Measurements from ENCODE around the gene C1orf198.

Gene C1orf198

GRCh38 chr1:230891413-230891812 lies 23.1 kb upstream of the C1orf198 start:
- DNase-seq, result peak; percentile 59

DNA sequence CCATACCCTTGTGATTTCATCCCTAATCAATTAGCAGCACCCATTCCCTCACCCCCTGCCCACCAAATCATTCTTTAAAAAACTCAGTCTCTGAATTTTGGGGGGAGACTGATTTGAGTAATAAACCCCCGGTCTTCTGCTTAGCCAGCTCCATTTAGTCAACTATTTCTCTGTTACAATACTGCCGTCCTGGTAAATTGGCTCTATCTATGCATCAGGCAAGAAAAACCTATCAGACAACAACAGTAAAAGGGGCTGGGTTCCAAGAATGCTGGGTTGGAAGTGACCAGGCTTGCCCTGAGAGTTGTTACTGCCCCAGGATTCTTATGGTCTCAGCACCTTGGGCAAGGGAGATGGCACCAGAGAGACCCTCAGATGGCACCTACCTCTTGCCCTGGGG lies 16.3 kb upstream of the C1orf198 start:
- no peak for DNase-seq

DNA sequence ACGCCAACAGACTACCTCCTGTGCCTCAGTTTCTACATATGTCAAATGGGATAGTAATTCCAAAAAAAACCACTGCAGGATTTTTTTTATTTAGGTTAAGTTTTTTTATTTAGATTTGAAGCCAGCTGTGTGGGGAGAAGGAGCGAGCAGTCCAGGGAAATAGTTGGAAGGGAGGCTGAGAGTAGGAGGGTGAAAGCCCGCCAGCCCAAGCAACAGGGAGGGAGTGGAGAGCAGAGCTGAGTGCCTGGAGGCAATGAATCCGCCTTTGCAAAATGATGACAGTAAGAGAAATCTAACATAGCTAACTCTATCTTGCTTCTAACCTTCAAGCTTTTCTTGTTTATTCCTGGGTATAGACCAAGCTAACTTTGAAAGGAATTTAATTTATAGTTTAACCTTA lies 15.6 kb upstream of the C1orf198 start:
- no peak for DNase-seq

DNA sequence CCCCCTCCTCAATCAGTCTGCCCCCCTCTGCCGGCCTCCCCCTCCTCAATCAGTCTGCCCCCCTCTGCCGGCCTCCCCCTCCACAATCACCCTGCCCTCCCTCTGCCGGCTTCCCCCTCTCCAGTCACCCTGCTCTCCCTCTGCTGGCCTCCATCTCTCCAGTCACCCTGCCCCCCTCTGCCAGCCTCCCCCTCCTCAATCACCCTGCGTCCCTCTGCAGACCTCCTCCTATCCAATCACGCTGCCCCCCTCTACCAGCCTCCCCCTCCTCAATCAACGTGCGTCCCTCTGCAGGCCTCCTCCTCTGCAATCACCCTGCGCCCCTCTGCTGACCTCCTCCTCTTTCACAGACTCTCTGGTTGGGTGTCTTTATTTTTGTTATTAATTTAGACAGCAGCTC lies 11.5 kb upstream of the C1orf198 start:
- DNase-seq, result no peak

DNA sequence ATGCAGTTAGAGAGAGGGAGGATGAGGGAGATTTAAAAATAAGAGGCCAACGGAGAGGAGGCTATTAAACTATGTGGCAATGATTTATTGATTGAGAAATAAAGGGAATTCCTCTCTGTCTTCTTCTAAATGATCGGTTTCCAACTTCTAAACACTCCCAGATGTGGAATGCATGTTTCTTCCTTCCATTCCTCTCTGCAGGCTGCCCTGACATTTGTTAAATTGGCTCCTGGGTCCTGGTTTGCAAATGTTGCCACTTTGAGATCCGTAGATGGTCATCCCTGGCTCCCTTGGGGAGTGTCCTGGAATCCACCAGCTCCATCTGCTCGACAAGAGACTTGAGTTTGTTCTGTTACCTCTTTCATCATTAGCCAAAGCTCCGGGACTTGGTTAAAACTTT lies 10.3 kb upstream of the C1orf198 start:
- DNase-seq, result no peak

- DNase-seq, result no peak
Observed at GRCh38 chr1:230877924-230878590, 9.7 kb upstream of the C1orf198 start.

- no peak for DNase-seq
Observed at GRCh38 chr1:230877146-230877923, 9.0 kb upstream of the C1orf198 start.

GRCh38 chr1:230876660-230877059 lies 8.3 kb upstream of the C1orf198 start:
- no peak for DNase-seq

GRCh38 chr1:230875370-230875769 lies 7.0 kb upstream of the C1orf198 start:
- DNase-seq, result no peak

- DNase-seq, result no peak
Observed at GRCh38 chr1:230870916-230871315, 2.6 kb upstream of the C1orf198 start.

DNA sequence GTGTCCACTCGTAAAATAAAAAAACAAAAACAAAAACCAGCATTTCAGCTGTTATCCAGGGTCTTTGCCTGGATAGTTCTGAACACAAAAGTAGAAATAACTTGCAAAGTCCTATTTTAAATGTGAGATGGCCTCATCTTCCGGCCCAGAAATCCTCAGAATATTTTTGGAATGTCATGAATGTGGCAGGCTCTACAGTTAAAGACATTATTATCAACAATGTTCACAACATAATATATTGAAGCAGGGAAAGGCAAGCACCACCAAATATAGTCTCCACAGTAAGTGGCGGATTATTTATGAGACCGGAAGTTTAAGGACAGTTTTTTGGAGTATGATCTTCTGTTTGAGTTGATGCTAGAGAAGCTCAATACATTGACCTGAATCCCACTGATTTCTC lies 1.2 kb upstream of the C1orf198 start:
- no peak for DNase-seq

- peak; percentile 88 for DNase-seq
Observed at GRCh38 chr1:230868736-230869385, 540 bp upstream of the C1orf198 start.

DNA sequence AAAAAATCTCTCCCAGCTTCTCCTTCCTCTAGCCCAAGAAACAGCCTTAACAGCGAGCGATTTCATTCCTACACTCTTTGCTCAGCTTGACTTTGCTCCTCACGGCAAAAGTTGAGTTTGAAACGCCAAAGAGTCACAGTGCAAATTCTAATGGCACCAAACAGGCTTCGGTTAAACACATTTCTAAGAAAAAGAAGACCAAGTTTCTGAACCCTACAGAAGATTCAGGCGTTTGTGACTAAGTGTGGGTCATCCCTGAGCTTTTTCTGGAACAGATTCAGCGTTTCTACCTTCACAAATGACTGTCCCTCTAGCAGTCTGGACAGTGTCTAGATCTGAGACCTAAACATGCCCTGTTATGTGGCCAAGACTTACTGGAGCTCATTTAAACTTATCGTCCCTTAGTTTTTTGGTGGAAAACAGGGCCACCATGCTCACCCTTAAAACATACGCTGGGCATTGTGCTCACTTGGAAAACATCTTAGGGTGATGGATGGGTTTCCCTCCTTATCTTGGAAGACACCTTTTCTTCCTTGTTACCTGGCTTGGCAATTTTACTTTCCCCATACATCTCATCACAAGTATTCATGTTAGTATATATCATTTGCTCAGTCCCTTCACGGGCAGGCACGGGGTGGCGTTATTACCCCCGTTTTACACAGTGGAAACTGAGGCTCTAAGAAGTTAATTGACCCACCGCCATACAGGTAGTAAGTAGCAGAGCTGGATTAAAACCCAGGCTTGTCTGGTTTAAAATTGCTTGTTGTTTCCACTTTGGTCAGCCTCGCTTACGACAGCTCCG lies 1.0 kb downstream of the C1orf198 start:
- DNase-seq, result no peak

- DNase-seq, result no peak
Observed at GRCh38 chr1:230866171-230867070, 1.9 kb downstream of the C1orf198 start.

GRCh38 chr1:230865062-230865817 lies 3.1 kb downstream of the C1orf198 start:
- DNase-seq, result peak; percentile 41

DNA sequence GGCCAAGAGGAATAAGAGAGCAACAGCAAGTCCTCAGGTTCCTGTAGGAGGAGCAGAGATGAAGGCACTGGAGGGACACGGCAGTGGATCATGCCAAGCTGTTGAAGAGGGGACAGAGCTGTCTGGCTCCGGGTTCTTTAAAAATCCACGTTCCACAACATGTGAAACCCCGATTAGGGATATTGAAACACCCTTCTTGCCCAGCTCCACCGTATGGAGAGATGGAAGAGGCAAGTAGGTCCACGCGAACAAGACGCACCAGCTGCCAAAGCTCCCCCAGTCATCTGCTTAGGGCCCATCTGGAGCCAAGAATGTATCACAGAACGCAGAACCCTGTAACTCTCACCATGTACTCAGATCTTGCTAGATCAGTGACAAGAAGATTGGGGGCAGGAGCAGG lies 3.9 kb downstream of the C1orf198 start:
- no peak for DNase-seq

DNA sequence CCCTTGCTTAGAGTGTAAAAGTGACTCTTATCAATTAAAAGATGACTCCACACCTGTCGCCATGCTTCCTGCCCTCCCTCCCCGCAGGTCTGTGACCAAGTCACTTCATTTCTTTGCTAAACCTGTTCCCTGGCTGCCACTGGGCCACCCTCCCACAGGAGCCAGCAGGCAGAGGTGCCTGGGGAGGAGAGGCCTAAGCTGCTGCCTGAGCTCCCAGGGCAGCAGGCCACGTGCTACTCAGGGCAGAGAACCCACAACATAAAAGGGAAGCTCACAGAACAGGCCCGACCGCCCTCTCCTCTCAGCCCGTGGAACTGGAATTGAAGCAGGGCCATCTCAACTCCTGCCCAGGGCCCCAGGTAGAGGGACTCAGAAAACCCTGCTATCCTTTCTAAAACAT lies 4.9 kb downstream of the C1orf198 start:
- DNase-seq, result no peak

DNA sequence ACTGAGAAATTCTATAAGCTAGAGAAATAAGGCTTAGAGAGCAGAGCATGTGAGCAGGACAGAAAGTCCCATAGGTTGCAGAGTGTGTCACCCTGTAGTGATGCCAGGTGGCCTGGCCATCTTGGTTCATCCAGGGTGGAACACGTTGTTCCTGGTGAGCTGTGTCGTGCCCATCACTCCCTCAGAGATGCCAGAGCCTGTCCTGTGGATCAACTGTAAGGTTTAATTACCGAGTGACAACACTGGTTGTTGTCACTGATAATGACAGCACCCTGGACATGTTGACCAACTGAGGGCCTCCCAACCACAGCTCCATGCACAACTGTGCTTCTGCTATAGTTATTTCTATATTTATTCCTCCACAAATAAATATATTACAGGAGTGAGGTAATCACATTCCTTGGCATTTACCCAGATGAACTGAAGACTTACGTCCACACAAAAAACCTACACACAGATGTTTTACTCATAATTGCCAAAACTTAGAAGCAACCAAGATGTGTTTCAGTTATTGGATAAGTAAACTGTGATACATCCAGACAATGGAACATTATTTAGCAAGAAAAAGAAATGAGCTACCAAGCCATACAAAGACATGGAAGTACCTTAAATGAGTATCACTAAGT lies 6.2 kb downstream of the C1orf198 start:
- DNase-seq, result no peak

GRCh38 chr1:230861489-230861888 lies 6.8 kb downstream of the C1orf198 start:
- DNase-seq, result no peak

DNA sequence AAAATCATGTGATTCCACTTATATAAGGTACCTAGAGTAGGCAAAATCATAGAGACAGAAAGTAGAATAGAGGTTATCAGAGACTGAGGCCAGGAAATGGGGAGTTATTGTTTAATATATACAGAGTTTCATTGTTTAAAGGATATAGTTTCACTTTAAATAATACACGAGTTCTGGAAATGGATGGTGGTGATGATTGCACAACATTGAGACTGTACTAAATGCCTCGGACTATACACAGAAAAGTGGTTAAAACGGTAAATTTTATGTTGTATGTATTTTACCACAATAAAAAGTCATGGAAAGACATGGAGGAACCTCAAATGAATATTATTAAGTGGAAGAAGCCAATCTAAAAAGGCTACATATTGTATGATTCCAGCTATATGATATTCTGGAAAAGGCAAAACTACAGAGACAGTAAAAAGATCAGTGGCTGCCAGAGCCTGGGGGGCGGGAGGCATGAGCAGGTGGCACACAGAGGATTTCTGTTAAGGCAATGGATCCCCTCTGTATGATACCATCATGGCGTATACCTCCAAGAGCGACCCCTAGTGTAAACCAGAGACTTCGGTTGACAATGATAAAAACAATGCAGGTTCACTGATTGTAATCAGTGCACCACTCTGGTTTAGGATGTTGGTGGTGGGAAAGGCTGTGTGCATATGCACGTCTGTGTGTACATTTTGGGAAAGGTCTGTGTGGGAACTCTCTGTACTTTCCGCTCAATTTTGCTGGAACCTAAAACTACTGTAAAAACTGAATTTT lies 7.5 kb downstream of the C1orf198 start:
- no peak for DNase-seq

Measured in NCI-H69 (cell line).